D721Med (cell line): ENCODE data around the gene XCR1.

Source experiments
- DNase-seq: peaks from one replicate; pipeline ENCODE4 v3.0.0; 2011; ENCODE audit warnings: low spot score; ENCODE audit not compliant: insufficient read length
- FAIRE-seq: peaks from 2 replicates; lab custom pipeline; 2011; peaks lifted over from hg19 to GRCh38; lab: Jason Lieb, UNC
- TF ChIP-seq, protein P1 (sequence below): IDR thresholded peaks from 2 replicates; pipeline ENCODE4 v1.5.1; 2012; ENCODE audit warnings: mild to moderate bottlenecking, control low read depth; ENCODE audit not compliant: insufficient read depth; ENCODE audit errors: missing control alignments

XCR1 gene, protein sequence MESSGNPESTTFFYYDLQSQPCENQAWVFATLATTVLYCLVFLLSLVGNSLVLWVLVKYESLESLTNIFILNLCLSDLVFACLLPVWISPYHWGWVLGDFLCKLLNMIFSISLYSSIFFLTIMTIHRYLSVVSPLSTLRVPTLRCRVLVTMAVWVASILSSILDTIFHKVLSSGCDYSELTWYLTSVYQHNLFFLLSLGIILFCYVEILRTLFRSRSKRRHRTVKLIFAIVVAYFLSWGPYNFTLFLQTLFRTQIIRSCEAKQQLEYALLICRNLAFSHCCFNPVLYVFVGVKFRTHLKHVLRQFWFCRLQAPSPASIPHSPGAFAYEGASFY

GRCh38 chr3:46027021-46027705, at the start of gene XCR1:
Gene XCR1 (minus strand): TSS chr3:46027483. CDS start chr3:46021947, 5,536 bp downstream.
- no peak for FAIRE-seq
- TF ChIP-seq, protein P1, sequence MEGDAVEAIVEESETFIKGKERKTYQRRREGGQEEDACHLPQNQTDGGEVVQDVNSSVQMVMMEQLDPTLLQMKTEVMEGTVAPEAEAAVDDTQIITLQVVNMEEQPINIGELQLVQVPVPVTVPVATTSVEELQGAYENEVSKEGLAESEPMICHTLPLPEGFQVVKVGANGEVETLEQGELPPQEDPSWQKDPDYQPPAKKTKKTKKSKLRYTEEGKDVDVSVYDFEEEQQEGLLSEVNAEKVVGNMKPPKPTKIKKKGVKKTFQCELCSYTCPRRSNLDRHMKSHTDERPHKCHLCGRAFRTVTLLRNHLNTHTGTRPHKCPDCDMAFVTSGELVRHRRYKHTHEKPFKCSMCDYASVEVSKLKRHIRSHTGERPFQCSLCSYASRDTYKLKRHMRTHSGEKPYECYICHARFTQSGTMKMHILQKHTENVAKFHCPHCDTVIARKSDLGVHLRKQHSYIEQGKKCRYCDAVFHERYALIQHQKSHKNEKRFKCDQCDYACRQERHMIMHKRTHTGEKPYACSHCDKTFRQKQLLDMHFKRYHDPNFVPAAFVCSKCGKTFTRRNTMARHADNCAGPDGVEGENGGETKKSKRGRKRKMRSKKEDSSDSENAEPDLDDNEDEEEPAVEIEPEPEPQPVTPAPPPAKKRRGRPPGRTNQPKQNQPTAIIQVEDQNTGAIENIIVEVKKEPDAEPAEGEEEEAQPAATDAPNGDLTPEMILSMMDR, result no peak
- DNase-seq, result no peak

DNA sequence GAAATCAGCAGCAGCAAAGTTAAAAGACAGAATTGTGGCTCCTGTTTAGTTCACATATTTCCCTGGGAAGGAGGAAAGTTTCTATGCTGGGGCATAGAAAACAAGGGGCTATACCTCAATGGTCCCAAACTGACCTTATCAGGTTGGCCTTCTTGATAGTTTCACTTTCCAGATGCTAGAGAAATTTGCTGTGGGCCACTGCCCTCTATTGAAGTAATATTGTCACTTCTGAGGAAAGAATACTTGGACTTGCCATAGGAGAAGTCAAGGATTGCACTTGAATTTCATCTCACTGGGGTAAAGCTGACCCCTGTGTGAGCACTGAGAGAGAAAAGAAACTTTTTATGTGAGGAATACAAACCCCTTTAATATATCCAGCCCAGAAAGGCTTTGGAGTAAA, 49.3 kb upstream of the XCR1 start:
- DNase-seq, result no peak
- FAIRE-seq, result no peak
- TF ChIP-seq, protein P1, result peak; percentile 18

GRCh38 chr3:46075816-46076215, 48.5 kb upstream of the XCR1 start:
- TF ChIP-seq, protein P1, result no peak
- no peak for FAIRE-seq
- DNase-seq, result no peak

DNA sequence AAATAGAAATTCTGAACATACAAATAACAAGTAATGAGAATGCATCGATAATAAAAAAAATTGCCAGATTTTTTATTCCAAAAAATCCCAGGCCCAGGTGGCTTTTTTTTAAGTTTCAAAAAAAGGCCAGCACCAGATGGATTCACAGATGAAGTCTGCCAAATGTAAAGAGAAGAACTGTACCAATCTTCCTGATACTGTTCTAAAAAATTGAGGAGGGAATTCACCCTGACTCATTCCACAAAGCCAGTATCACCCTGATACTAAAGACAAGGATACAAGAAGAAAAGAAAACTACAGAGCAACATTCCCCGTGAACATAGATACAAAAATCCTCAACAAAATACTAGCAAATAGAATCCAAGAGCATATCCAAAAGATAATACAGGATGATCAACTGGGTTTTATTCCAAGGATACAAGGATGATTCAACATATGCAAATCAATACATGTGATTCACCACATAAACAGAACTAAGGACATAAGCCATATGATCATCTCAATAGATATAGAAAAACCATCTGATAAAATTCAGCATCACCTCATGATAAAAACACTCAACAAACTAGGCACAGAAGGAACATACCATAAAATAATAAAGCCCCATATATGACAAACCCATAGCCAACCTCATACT, 44.1 kb upstream of the XCR1 start:
- FAIRE-seq (no peak), DNase-seq (no peak)
- TF ChIP-seq, protein P1, result no peak

- TF ChIP-seq, protein P1, result no peak
These were observed 43.4 kb upstream of the XCR1 start for GRCh38 chr3:46070595-46071093.

DNA sequence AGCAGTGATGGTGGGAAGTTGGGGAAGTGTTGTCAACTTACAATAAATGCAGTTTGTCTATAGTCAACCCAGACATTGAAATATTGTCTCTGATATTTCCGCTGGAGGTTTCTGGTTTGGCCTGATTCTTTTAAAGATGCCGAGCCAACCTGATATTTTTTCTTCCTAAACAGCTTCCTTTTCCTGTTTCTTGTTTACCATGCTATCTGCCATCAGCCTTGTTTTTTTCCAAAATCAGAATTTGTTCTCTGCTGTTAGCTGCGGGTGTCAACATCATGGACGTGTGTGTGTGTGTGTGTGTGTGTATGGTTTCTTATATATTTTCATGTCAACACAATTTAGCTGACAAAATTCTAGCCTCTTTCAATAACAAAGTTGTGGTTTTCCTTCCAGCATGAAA, 41.2 kb upstream of the XCR1 start:
- FAIRE-seq (no peak), DNase-seq (no peak)
- TF ChIP-seq, protein P1, result no peak

More at GRCh38 chr3:46070595-46071093, 43.4 kb upstream of the XCR1 start:
- no peak for DNase-seq
- peak; percentile 74 for FAIRE-seq

DNA sequence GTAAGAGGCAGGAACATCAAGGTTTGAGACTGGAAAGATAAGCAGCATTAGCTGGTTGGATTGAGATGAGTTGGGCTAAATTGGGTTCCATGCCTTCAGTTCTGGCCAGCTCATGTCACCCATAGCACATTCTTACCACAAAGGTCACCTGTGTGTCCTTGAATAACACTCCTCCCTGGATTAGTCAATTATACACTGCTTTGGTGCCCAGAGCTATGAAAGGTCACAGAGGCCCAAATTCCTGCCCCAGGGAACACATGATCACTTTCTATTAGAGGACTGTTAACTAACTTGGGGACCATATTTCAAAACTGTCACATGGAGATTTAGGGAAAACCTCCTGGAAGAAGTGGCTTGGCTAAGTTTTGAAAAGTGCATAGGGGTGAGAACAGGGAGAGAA, 40.1 kb upstream of the XCR1 start:
- no peak for FAIRE-seq
- no peak for DNase-seq
- TF ChIP-seq, protein P1, result no peak
